Osteoblast (primary cell): Measurements from ENCODE around the gene GPR179. TPM values are rescaled to one million over a fixed set of nuclear protein-coding genes. Genes with fewer than 3 reads are reported as not detected.
"Not testable (repeated sequence)": the region's sequence is repeated elsewhere in the genome, so short reads cannot be mapped to it uniquely, and the experiment has no call there.

Source experiments
- DNase-seq: peaks from one replicate; pipeline ENCODE4 v3.0.0; 2011; ENCODE audit warnings: low spot score, mixed read lengths; ENCODE audit not compliant: insufficient read length; ENCODE audit errors: missing footprints
- H2AFZ ChIP-seq: 2 replicates; pipeline ENCODE4 v1.6.0; 2011; ENCODE audit warnings: mild to moderate bottlenecking, low read length
- H3K27ac ChIP-seq: 2 replicates; pipeline ENCODE4 v1.5.1; 2011; ENCODE audit warnings: mild to moderate bottlenecking, low read depth, low read length, moderate library complexity
- H3K27me3 ChIP-seq: 2 replicates; pipeline ENCODE4 v1.6.0; 2012; ENCODE audit warnings: mild to moderate bottlenecking, control low read depth, inconsistent platforms, low read length, moderate library complexity; ENCODE audit not compliant: insufficient read depth
- H3K36me3 ChIP-seq: 2 replicates; pipeline ENCODE4 v1.5.1; 2011; ENCODE audit warnings: mild to moderate bottlenecking, low read length, control low read depth, moderate library complexity; ENCODE audit not compliant: insufficient read depth
- H3K4me1 ChIP-seq: 2 replicates; pipeline ENCODE4 v1.5.1; 2011; ENCODE audit warnings: mild to moderate bottlenecking, low read length, control low read depth, moderate library complexity; ENCODE audit not compliant: insufficient read depth
- H3K4me2 ChIP-seq: 2 replicates; pipeline ENCODE4 v1.6.0; 2011; ENCODE audit warnings: mild to moderate bottlenecking, low read length; ENCODE audit not compliant: insufficient read depth
- H3K4me3 ChIP-seq: fragments of 200-600 bp; sonication (generic); 3 replicates; pipeline ENCODE4 v1.5.1; 2012; ENCODE audit warnings: mild to moderate bottlenecking, low read length, inconsistent platforms; ENCODE audit not compliant: insufficient read depth
- H3K79me2 ChIP-seq: 2 replicates; pipeline ENCODE4 v1.6.0; 2012; ENCODE audit warnings: mild to moderate bottlenecking, low read length, control low read depth, inconsistent platforms; ENCODE audit not compliant: insufficient read depth
- H3K9me3 ChIP-seq: 2 replicates; pipeline ENCODE4 v1.5.1; 2011; ENCODE audit warnings: low read depth, low read length, control low read depth
- H4K20me1 ChIP-seq: 2 replicates; pipeline ENCODE4 v1.6.0; 2012; ENCODE audit warnings: mild to moderate bottlenecking, low read length, control low read depth; ENCODE audit not compliant: insufficient read depth
- CTCF ChIP-seq: IDR thresholded peaks from 2 replicates; pipeline ENCODE4 v1.5.1; 2011; ENCODE audit warnings: mild to moderate bottlenecking, low read depth, low read length, moderate library complexity; ENCODE audit errors: extremely low read depth
- total RNA-seq: library from RNA; depleted of rRNA; stranded (reverse); fragments of >200 nt; gene quantifications from 2 replicates; pipeline ENCODE4 v1.2.3, GENCODE V29; 2012

The GPR179 gene
- total RNA-seq, 1 donor: not detected

DNA sequence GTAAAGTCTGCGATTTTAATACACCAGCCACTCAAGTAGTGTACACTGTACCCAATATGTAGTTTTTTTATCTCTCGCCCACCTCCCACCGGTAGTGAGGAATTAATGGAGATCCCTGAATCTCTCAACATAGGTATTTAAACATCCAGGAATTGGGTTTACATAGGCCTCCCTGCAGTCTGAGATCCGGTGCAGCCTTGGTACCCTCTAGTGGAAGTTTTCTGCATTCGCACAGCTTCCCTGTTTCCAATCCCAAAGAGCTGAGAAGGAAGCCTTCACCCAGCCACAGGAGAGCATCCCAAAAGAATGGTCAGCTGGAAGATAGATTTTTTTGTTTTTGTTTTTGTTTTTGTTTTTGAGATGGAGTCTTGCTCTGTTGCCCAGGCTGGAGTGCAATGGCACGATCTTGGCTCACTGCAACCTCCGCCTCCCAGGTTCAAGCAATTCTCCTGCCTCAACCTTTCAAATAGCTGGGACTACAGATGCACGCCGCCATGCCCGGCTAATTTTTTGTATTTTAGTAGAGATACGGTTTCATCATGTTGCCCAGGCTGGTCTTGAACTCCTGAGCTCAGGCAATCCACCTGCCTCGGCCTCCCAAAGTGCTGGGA, 55.4 kb downstream of the GPR179 start:
- not testable (repeated sequence) for H3K4me3 ChIP-seq, H3K79me2 ChIP-seq, H3K27ac ChIP-seq, H2AFZ ChIP-seq, H3K4me1 ChIP-seq, H4K20me1 ChIP-seq, H3K9me3 ChIP-seq, H3K4me2 ChIP-seq, H3K27me3 ChIP-seq, H3K36me3 ChIP-seq
- peak; percentile 44 for DNase-seq
- TF ChIP-seq CTCF: peak; percentile 49

DNA sequence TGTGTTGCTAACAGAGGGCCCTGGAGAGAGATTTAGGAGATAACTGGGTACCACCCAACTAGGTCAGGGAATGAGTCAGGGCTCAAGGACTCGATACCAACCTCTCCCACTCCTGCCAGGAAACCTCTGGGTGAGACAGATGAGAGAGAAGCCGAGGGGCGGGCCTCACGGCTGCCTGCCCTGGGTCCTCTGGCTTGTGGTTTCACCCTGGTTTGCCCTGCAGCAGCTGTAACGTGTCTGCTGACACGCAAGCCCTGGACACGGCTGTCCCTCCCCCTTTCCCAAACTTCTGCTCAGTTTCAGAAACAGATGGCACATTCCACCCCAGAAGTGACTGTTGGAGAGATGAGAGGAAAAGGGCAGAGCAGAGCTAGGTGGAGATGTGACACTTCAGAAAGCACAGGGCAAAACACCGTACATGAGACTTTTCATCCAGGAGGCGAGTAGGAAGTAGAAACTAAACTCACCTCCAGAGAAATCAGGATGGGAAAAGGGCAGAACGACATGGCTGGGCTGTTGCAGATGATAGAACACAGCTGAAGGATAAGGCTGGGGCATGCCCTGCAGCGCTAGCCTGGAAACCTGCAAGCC, 57.2 kb downstream of the GPR179 start:
- not testable (repeated sequence) for H4K20me1 ChIP-seq, H3K27me3 ChIP-seq, H3K4me1 ChIP-seq, H3K4me3 ChIP-seq, H3K79me2 ChIP-seq, H3K36me3 ChIP-seq, DNase-seq, H3K9me3 ChIP-seq
- Histone ChIP-seq H2AFZ (peak overlapping the region; percentile 41), H3K4me2 (peak overlapping the region; percentile 65), H3K27ac (peak overlapping the region; percentile 63)

GRCh38 chr17:38285994-38286393, 57.8 kb downstream of the GPR179 start:
- H4K20me1 ChIP-seq, H3K4me2 ChIP-seq, H3K9me3 ChIP-seq, DNase-seq, H3K4me3 ChIP-seq, H3K27ac ChIP-seq, H3K4me1 ChIP-seq, H3K36me3 ChIP-seq, H3K27me3 ChIP-seq, H3K79me2 ChIP-seq, H2AFZ ChIP-seq: not testable (repeated sequence)

Other genes starting within 250 kb of the GPR179 start
- not detected in 2 replicates for gene TBC1D3E, start 216.0 kb downstream of the GPR179 start, total RNA-seq
- gene TBC1D3, start 151.4 kb downstream of the GPR179 start, total RNA-seq: not detected in 2 replicates
- 40.4 and 40.9 TPM in 2 replicates for gene MRPL45, start 46.8 kb downstream of the GPR179 start, total RNA-seq
- gene SOCS7, start 7.9 kb upstream of the GPR179 start, total RNA-seq: 16.3 and 17.1 TPM in 2 replicates
- 47.0 and 49.8 TPM in 2 replicates for gene ARHGAP23, start 84.5 kb upstream of the GPR179 start, total RNA-seq